Peyer's patch (tissue), 4 donors: ENCODE results near the gene ARRB2. TPM values are rescaled to one million over a fixed set of nuclear protein-coding genes. Genes with fewer than 3 reads are reported as not detected.

Experiments used
- DNase-seq, 3 donors: peaks; one replicate each; pipeline ENCODE4 v3.0.0-alpha.2; 2017 to 2019
- H3K27ac ChIP-seq, 4 donors: fragments of 200-600 bp; sonication (generic); one replicate each; pipeline ENCODE4 v1.5.1; 2016 to 2019
- H3K27me3 ChIP-seq, 2 donors: fragments of 200-600 bp; sonication (generic); one replicate each; pipeline ENCODE4 v1.5.1; 2019
- H3K36me3 ChIP-seq, 3 donors: fragments of 200-600 bp; sonication (generic); one replicate each; pipeline ENCODE4 v1.5.1; 2016 to 2019
- H3K4me1 ChIP-seq, 4 donors: fragments of 200-600 bp; sonication (generic); one replicate each; pipeline ENCODE4 v1.5.1; 2016 to 2019
- H3K4me3 ChIP-seq, 4 donors: fragments of 200-600 bp; sonication (generic); 1 replicate in 3 of 4; 2 replicates in 1 of 4; pipeline ENCODE4 v1.5.1; 2016 to 2019; ENCODE audit warnings: mild to moderate bottlenecking in 1 of 4
- H3K9me3 ChIP-seq, 4 donors: fragments of 200-600 bp; sonication (generic); one replicate each; pipeline ENCODE4 v1.5.1; 2016 to 2019; ENCODE audit warnings: mild to moderate bottlenecking in 1 of 4
- POLR2A ChIP-seq, 2 donors: fragments of 450-650 bp; IDR thresholded peaks; one replicate each; pipeline ENCODE4 v1.5.1; 2017; ENCODE audit warnings: antibody characterized with exemption in 2 of 2, mild to moderate bottlenecking in 2 of 2, moderate library complexity in 2 of 2
- total RNA-seq, 4 donors: library from RNA; depleted of rRNA; stranded (reverse); fragments of >200 nt; gene quantifications; one replicate each; pipeline ENCODE4 v1.1.0, GENCODE V29; 2016
- TF ChIP-seq, protein P1 (sequence below), 6 experiments: fragments of 450-650 bp in 4 of 6; fragments of 200-600 bp in 2 of 6; sonication (generic) in 1 of 6; IDR thresholded peaks; one replicate each; pipeline ENCODE4 v1.5.1; 2017 to 2019; ENCODE audit warnings: antibody characterized with exemption in 6 of 6, mild to moderate bottlenecking in 3 of 6, moderate library complexity in 1 of 6

ARRB2 gene
- total RNA-seq, 4 donors from 2014 or later: 59.2 to 163 (median 73.8) TPM

DNA sequence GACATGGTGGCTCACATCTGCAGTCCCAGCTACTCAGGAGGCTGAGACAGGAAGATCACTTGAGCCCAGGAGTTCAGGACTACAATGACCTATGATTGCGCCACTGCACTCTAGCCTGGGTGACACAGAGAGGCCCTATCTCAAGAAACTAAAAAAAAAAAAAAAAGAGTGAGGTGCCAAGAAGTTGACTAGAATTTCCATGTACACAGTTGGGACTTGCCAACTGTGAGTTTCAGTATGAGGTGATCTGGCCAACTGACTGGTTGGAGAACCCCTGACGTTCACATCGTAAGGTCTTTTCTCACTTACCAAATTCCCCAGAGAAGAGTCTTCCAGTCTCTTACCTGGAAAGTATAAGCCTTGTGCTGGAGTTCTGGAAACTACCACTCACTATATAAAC, 17.7 kb downstream of the ARRB2 start:
- Histone ChIP-seq H3K27me3 (no peaks in the 10 kb centered on the region), H3K36me3 (no peaks in the 10 kb centered on the region), H3K27ac (no peak overlapping the region), H3K4me1 (peaks cover 0 to 12% (median 7%) of the 10 kb centered on the region in 4 donors), H3K9me3 (no peaks in the 10 kb centered on the region), H3K4me3 (no peak overlapping the region)
- no peak for DNase-seq
- TF ChIP-seq POLR2A (IDR thresholded peaks at IDR 0.05): no peak
- TF ChIP-seq, protein P1, sequence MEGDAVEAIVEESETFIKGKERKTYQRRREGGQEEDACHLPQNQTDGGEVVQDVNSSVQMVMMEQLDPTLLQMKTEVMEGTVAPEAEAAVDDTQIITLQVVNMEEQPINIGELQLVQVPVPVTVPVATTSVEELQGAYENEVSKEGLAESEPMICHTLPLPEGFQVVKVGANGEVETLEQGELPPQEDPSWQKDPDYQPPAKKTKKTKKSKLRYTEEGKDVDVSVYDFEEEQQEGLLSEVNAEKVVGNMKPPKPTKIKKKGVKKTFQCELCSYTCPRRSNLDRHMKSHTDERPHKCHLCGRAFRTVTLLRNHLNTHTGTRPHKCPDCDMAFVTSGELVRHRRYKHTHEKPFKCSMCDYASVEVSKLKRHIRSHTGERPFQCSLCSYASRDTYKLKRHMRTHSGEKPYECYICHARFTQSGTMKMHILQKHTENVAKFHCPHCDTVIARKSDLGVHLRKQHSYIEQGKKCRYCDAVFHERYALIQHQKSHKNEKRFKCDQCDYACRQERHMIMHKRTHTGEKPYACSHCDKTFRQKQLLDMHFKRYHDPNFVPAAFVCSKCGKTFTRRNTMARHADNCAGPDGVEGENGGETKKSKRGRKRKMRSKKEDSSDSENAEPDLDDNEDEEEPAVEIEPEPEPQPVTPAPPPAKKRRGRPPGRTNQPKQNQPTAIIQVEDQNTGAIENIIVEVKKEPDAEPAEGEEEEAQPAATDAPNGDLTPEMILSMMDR (IDR thresholded peaks at IDR 0.05): no peak

DNA sequence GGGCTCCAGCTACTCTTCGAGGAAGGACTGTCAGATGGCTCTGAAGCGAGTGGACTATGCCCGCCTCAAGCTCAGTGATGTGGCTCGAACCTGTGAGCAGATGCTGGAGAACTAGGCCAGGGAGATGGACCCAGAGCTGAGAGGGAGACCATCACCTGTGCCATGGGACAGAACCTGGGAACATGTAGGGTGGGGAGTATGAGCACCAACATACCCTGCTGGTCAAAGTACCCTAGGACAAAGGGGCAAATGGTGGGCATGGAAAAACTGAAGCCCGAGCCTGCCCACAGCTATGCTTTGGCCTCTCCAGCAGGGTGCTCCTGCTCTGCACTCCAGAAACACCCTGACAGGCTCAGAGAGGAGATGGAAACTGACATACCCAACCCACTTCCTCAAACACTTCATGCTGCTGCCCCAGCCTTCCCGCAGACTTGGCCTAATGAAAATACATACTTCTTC, 22.7 kb downstream of the ARRB2 start:
- DNase-seq: peak; percentile 49 to 74 (median 71)
- peaks cover 0 to 9% (median 0%) of the 10 kb centered on the region in 3 donors for H3K36me3 ChIP-seq
- peak overlapping the region in 3 of 4 donors; percentile 30 to 69 (median 45) for H3K27ac ChIP-seq
- no peak overlapping the region for H3K4me3 ChIP-seq
- no peaks in the 10 kb centered on the region for H3K9me3 ChIP-seq
- TF ChIP-seq, protein P1 (IDR thresholded peaks at IDR 0.05): peak in 3 of 6 experiments; percentile 17 to 35 (median 29)
- no peak for TF ChIP-seq POLR2A (IDR thresholded peaks at IDR 0.05)
- H3K4me1 ChIP-seq: peaks cover 0 to 15% (median 10%) of the 10 kb centered on the region in 4 donors
- H3K27me3 ChIP-seq: no peaks in the 10 kb centered on the region

DNA sequence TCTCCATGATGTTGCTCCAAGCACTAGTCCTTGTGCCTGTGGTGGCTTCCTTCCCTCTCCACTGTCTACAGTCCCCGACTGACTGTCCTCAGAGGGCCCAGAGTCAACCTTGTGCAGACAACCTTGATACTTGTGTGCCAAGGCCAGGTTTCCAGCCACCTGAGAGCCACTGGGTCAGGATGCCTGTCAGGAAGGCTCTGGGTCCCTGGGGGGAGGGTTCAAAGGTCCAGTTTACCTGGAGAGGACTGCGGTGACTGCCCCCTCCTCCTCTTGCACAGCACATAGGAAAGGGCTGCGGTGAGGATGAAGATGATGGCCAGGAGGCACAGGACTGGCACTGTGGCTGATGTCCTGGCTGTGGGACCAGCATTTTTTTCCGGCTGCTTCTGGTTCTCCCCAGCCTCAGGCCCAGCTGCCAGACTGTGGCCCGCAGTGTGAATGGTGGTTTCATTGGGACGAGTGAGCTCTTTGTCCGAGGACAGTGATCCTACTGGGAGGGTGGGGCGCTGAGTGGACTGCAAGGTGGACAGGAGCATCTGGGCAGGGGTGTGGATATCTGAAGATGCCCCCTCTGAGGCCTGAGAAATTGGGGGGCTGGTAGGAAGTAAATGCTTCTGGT, 24.5 kb downstream of the ARRB2 start:
- Histone ChIP-seq H3K36me3 (peaks cover 0 to 9% (median 0%) of the 10 kb centered on the region in 3 donors), H3K27ac (peak overlapping the region in 1 of 4 donors; percentile 1), H3K4me1 (peaks cover 0 to 16% (median 11%) of the 10 kb centered on the region in 4 donors)

DNA sequence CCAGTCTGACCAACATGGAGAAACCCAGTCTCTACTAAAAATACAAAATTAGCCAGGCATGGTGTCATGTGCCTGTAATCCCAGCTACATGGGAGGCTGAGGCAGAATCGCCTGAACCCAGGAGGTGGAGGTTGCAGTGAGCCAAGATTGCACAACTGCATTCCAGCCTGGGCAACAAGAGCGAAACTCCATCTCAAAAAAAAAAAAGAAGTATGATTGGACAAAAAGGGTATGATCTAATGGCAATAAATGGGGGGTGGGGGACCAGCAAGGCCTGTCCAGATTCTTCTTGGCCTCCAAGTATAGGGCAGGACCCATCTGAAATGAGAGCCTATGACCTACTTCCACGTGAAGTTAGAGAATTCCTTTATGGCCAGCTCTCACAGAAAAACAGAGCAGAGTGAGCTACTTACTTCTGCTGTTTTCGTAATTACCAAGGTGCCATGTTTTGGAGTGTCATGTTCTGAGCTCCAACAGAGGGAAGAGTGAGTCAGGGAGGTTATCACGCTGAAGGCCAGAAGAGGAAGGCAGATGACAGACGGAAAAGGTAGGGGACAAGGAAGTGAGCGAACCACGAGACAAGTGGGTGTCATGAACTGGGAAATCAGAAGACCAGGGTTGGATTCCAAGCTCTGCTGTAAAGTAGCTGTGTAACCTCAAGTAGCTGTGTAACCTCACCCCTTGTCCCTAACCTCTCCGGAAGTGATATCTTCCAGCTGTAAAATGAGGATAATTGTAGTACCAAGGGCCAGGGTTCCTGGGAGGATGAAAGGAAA, 25.6 kb downstream of the ARRB2 start:
- Histone ChIP-seq H3K27me3 (no peaks in the 10 kb centered on the region), H3K27ac (peak overlapping the region in 3 of 4 donors; percentile 3 to 29 (median 17)), H3K36me3 (peaks cover 0 to 9% (median 0%) of the 10 kb centered on the region in 3 donors), H3K4me1 (peaks cover 0 to 15% (median 10%) of the 10 kb centered on the region in 4 donors), H3K4me3 (no peak overlapping the region), H3K9me3 (no peaks in the 10 kb centered on the region)
- TF ChIP-seq POLR2A (IDR thresholded peaks at IDR 0.05): no peak
- TF ChIP-seq, protein P1 (IDR thresholded peaks at IDR 0.05): no peak
- no peak for DNase-seq

More for the DNA sequence above, 24.5 kb downstream of the ARRB2 start:
- H3K4me3 ChIP-seq: no peak overlapping the region
- no peak for DNase-seq
- no peaks in the 10 kb centered on the region for H3K27me3 ChIP-seq
- TF ChIP-seq POLR2A (IDR thresholded peaks at IDR 0.05): no peak
- TF ChIP-seq, protein P1 (IDR thresholded peaks at IDR 0.05): no peak
- H3K9me3 ChIP-seq: no peaks in the 10 kb centered on the region

DNA sequence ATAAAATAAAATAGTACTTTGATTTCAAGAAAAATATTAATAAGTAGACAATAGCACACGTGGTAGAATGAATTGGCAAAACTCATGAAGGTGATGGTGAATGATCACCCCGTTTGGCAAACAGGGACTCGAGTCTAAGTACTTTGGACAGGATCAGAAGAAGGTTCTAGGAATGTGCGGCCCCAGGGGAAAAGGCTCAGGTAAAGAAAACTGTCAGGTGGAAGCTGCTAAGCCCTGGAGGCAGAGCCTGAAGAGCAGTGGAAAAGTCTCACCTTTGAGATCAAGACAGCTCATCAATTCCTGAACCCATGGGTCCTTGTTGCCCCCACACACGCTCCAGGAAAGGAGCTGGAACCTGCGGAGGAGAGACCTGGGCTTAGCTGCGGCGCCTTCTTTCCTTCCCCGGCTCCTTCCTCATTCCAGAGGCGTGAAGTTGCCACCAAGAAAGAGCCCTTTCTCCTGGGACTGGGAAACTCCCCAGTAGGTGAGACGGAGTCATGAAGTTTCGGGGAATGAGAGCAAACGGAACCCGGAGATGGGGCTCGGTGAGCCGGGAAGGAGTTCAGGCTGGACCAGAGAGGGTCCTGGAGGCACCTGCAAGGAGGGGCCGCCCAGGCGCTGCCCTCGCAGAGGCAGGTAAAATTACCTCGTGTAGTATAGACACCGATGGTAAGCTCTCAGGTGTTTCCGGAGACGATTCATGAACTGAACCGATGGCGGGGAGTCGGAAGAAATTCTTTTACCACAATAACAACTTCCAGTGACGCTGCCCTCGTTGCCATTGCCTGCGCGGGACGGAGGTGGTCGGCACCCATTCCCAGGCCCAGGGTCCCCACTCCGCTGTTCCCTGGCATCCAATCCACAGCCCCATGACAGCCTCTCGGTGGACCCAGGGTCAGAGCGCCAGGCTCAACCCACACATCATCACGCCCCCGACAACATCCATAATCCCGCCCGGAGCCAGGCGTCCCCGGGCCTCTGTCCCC, 28.0 kb downstream of the ARRB2 start:
- Histone ChIP-seq H3K27ac (peak overlapping the region; percentile 61 to 83 (median 68)), H3K4me1 (peaks cover 0 to 7% (median 2%) of the 10 kb centered on the region in 4 donors)
- DNase-seq: peak; percentile 28 to 70 (median 67)

More for the DNA sequence above, 28.0 kb downstream of the ARRB2 start:
- Histone ChIP-seq H3K9me3 (no peaks in the 10 kb centered on the region), H3K36me3 (peaks cover 0 to 9% (median 0%) of the 10 kb centered on the region in 3 donors), H3K4me3 (peak overlapping the region; percentile 55 to 83 (median 77)), H3K27me3 (no peaks in the 10 kb centered on the region)
- peak in 1 of 2 donors; percentile 13 for TF ChIP-seq POLR2A (IDR thresholded peaks at IDR 0.05)
- TF ChIP-seq, protein P1 (IDR thresholded peaks at IDR 0.05): no peak
